ENCODE results near the gene TENM3.

DNA sequence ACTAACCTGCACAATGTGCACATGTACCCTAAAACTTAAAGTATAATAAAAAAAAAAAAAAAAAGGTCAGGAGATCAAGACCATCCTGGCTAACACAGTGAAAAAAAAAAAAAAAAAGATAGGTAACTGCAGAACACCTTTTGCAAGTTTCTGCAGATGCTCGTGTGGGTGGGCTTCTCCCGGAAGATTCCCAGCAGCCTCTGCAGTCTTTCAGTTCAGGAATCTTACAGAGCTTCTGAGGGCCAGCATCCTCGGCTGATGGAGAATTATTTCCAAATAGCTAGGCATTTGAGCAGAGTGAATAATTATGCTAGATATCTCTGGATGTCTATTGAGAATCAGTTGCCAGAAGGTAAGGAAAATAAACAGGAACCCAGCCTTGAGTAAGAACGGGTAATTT lies 373.3 kb downstream of the TENM3 start:
- TF ChIP-seq, protein P1, sequence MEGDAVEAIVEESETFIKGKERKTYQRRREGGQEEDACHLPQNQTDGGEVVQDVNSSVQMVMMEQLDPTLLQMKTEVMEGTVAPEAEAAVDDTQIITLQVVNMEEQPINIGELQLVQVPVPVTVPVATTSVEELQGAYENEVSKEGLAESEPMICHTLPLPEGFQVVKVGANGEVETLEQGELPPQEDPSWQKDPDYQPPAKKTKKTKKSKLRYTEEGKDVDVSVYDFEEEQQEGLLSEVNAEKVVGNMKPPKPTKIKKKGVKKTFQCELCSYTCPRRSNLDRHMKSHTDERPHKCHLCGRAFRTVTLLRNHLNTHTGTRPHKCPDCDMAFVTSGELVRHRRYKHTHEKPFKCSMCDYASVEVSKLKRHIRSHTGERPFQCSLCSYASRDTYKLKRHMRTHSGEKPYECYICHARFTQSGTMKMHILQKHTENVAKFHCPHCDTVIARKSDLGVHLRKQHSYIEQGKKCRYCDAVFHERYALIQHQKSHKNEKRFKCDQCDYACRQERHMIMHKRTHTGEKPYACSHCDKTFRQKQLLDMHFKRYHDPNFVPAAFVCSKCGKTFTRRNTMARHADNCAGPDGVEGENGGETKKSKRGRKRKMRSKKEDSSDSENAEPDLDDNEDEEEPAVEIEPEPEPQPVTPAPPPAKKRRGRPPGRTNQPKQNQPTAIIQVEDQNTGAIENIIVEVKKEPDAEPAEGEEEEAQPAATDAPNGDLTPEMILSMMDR (conservative IDR thresholded peaks at IDR 0.05; ENCODE audit: low read depth, low read length) = no peak
- TF ChIP-seq EZH2phosphoT487 (IDR thresholded peaks at IDR 0.05; ENCODE audit: borderline replicate concordance, low read length) = no peak
